ENCODE measurements around the gene PAPSS2. TPM values are rescaled to one million over a fixed set of nuclear protein-coding genes. Genes with fewer than 3 reads are reported as not detected.

PAPSS2 gene
- total RNA-seq, 1 donor from 2014 or later = 74.3 TPM

- DNase-seq (ENCODE audit: low read depth, low spot score) = no peak
These were observed 126.7 kb downstream of the PAPSS2 start for GRCh38 chr10:87786421-87786820.

GRCh38 chr10:87790185-87790584, 130.5 kb downstream of the PAPSS2 start:
- no peak for DNase-seq (ENCODE audit: low read depth, low spot score)

GRCh38 chr10:87794285-87794684, 134.6 kb downstream of the PAPSS2 start:
- no peak for DNase-seq (ENCODE audit: low read depth, low spot score)

Other genes with a start within 250 kb of the PAPSS2 start
- gene MINPP1, start 155.0 kb upstream of the PAPSS2 start, total RNA-seq = 26.3 and 36.2 TPM in 2 replicates
- gene ATAD1, start 158.3 kb downstream of the PAPSS2 start, total RNA-seq = 25.1 and 31.5 TPM in 2 replicates
- gene KLLN, start 203.7 kb downstream of the PAPSS2 start, total RNA-seq = 0.25 and 0.26 TPM in 2 replicates
- 77.5 and 118 TPM in 2 replicates for gene PTEN, start 203.7 kb downstream of the PAPSS2 start, total RNA-seq